Fibroblast of lung (primary cell): ENCODE data around the gene ABHD6.

Experiments
- EZH2 ChIP-seq: IDR thresholded peaks from 2 replicates; pipeline ENCODE4 v1.5.1; 2012; ENCODE audit warnings: low read length, control low read depth, mild to moderate bottlenecking; ENCODE audit errors: missing control alignments
- TF ChIP-seq, protein P1 (sequence below), 2 donors: IDR thresholded peaks in 1 of 2; conservative IDR thresholded peaks in 1 of 2; 1 replicate in 1 of 2; 2 replicates in 1 of 2; pipeline ENCODE4 v1.5.1; 2011 to 2012; ENCODE audit warnings: low read length in 2 of 2, control low read depth in 1 of 2, inconsistent platforms in 1 of 2, low read depth in 1 of 2, mild to moderate bottlenecking in 1 of 2

DNA sequence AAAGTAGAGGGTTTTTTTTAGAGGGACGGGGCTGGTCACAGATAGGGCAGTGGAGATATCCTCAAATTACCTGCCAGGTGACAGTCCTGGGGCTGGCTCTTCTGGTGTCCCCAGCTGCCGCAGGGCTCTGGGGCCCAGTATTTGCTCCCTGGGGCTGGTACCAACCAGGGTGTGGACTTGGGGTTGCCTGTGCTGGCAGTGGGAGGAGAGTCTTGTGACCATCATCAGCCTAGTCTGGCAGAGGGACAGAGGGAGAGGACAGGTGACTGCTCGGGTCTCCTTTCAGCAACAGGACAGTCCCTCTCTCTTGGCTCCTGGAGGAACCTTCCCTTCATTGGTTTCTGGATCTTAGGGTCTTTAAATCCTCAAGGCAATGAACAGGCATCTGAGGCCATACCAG, 60.6 kb downstream of the ABHD6 start:
- TF ChIP-seq, protein P1, sequence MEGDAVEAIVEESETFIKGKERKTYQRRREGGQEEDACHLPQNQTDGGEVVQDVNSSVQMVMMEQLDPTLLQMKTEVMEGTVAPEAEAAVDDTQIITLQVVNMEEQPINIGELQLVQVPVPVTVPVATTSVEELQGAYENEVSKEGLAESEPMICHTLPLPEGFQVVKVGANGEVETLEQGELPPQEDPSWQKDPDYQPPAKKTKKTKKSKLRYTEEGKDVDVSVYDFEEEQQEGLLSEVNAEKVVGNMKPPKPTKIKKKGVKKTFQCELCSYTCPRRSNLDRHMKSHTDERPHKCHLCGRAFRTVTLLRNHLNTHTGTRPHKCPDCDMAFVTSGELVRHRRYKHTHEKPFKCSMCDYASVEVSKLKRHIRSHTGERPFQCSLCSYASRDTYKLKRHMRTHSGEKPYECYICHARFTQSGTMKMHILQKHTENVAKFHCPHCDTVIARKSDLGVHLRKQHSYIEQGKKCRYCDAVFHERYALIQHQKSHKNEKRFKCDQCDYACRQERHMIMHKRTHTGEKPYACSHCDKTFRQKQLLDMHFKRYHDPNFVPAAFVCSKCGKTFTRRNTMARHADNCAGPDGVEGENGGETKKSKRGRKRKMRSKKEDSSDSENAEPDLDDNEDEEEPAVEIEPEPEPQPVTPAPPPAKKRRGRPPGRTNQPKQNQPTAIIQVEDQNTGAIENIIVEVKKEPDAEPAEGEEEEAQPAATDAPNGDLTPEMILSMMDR (conservative IDR thresholded peaks at IDR 0.05 in 1 of 2, IDR thresholded peaks at IDR 0.05 in 1 of 2; ENCODE audit: low read depth in 1 of 2, low read length in 2 of 2): no peak
- no peak for TF ChIP-seq EZH2
